Activated CD8-positive, alpha-beta memory T cell treated with anti-CD3 and anti-CD28 coated beads for 1 hour (primary cell): Measurements from ENCODE around the gene IL10RB.
"Not testable (repeated sequence)": the region's sequence is repeated elsewhere in the genome, so short reads cannot be mapped to it uniquely, and the experiment has no call there.

Experiments used
- DNase-seq, 2 donors: peaks; one replicate each; pipeline ENCODE4 v3.0.0-alpha.2; 2020; ENCODE audit warnings: low read depth in 1 of 2; ENCODE audit errors: extremely low read depth in 1 of 2

Gene IL10RB

DNA sequence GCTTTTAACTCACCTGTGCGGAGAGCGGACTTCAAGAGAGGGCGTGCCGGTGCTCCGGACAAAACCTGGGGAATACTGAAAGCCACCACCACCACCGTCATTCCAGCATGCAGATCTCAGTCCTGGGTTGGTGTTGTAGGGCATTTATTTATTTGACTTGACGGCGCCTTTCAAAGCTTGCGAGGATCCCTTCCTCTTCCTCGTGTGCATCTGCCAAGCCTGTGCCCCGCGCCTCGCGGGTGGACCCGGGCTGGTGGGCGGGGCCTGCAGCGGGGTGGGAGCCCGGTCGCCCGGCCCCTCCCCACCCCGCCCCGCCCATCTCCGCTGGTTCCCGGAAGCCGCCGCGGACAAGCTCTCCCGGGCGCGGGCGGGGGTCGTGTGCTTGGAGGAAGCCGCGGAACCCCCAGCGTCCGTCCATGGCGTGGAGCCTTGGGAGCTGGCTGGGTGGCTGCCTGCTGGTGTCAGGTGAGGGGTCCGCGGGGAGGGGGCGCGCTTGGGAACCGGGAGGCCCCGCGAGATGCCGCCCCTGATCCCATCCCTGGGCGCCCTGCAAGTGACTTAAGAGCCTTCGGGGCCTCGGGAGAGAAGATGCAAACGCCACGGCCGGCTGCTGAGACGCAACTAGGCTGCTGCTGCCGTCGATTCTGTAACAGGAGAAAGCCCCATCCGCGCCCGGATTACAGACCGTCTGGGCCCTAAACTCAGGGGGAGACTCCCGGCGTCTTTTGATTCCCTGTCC is at the start of gene IL10RB:
TSS of gene IL10RB (plus strand) at position 318 of the 739 bp plus-strand sequence. CDS start at position 417, 99 bp downstream.
- peak; percentile 19 to 66 for DNase-seq

DNA sequence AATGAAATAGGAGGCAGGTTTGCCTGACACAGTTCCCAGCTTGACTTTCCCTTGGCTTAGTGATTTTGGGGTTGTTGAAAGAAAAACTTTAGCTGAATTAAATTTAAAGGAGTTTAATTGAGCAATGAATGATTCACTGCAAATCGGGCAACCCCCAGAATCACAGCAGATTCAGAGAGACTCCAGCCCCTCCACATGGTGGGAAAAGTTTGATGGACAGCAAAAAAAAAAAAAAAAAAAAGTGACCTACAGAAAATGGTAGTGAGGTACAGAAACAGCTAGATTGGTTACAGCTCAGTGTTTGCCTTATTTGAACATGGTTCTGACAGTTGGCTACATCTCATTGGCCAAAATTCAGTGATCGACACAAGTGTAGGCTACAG is 49.0 kb upstream of the IL10RB start:
- DNase-seq = no peak

DNA sequence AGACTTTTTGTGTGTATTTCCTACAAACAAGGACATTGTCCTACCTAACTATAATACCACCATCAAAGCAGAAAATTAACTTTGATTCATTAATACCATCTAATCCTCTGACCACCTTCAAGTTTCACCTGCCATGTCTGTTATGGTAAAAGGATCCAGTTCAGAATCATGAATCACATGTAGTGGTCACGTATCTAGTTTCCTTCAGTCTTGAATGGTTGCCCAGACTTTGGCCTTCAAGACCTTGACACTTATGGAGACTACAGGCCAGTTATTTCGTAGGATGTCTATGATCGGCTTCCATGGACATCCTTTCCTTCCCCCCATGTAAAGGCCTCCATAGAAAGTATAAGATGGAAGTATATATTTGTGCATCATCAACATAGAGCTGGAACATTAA is 46.9 kb upstream of the IL10RB start:
- DNase-seq = no peak

DNA sequence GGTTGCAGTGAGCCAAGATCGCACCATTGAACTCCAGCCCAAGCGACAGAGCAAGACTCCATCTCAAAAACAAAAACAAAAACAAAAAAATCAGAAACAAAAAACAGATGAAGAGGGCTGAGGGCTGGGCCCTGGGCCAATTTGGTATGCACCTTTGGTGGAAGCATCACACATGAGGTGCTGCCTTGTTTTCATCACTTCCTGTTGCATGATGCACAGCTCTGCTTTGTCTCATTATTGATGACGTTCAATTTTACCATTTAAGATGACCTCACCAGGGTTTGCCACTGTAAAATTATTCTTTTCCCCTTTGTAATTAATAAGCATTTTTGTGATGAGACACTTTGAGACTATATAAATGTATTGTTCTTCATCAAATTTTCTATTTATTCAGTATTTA is 46.2 kb upstream of the IL10RB start:
- no peak for DNase-seq

DNA sequence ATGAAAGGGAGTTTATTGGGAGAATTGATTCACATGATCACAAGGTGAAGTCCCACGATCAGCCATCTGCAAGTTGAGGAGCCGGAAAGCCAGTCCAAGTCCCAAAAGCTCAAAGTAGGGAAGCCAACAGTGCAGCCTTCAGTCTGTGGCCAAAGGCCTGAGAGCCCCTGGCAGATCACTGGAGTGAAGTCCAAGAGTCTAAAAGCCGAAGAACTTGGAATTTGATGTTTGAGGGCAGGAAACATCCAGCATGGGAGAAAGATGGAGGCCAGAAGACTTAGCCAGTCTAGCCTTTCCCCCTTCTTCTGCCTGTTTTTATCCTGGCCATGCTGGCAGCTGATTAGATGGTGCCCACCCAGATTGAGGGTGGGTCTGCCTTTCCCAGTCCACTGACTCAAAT is 40.8 kb upstream of the IL10RB start:
- DNase-seq = not testable (repeated sequence)

DNA sequence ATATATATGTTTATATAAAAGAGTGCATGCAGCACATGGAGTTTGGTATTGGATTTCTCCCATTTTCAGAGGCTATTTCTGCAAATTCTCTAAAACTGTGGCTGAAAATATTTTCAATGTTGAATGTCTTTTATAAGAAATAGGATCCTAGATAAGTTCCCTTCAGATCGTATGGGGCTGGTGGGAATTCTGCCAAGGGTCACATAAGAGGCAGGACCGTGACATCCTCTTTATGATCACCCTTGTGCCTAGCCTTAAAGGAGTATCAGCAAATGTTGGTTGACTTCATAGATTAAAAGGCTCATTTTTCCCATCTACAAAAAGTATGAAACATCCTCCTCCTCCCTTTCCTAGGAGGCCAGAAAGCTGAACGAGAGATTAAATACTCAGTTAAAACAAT is 37.7 kb upstream of the IL10RB start:
- DNase-seq = no peak

DNA sequence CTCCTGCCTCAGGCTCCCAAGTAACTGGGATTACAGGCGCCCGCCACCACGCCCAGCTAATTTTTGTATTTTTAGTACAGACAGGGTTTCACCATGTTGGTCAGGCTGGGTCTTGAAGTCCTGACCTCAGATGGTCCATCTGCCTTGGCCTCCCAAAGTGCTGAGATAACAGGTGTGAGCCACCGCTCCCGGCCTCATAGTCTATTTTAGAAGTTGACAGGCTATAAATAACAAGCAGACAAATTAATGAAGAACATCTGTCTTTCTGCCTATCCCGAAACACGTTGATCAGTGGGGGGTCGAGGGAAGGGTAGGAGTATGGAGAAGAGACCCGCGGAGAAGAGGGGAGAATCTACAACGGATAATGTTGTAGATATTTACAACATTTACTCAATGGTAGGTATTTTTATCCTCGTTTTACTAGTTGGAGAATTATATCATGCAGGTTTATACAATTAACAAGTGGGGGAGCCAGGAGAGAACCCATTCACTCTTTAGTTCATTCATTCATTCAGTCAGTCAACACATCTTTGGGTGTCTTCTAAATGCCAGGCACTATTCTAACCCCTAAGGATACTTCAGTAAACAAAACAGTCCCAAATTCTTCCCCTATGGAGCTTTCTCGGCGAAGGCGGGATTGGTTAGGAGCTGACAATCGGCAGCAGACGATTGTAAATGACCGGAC is 36.9 kb upstream of the IL10RB start:
- DNase-seq = no peak

DNA sequence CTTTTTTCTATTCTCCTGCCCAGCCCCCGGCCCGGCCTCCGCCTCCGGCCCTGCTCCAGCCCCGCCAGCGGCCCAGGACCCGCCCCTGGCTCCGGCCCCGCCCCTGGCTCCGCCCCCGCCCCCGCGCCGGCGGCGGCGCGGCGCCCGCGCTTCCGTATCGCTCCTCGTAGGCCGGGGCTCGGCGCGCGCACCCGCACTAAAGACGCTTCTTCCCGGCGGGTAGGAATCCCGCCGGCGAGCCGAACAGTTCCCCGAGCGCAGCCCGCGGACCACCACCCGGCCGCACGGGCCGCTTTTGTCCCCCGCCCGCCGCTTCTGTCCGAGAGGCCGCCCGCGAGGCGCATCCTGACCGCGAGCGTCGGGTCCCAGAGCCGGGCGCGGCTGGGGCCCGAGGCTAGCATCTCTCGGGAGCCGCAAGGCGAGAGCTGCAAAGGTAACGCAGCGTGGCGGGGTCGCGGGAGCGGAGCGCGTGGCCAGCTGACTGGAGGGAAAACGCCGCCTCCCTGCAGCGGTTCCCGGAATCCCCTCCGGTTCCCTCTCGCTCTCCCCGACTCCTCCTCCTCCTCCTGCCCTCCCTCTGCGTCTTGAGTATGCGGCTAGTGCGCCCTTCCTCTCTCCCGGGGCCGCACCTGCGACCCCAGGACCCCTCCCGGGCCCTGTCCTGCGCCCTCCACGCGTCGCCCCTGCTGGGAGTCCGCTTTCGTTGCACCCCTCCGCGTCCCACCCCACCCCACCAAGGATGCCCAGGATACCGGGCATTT is 36.2 kb upstream of the IL10RB start, which contains the start of gene IFNAR2:
TSS of gene IFNAR2 (plus strand) at position 155 of the 761 bp plus-strand sequence. CDS start 11,985 bp downstream, outside the sequence.
- DNase-seq = peak in 1 of 2 donors; percentile 62

DNA sequence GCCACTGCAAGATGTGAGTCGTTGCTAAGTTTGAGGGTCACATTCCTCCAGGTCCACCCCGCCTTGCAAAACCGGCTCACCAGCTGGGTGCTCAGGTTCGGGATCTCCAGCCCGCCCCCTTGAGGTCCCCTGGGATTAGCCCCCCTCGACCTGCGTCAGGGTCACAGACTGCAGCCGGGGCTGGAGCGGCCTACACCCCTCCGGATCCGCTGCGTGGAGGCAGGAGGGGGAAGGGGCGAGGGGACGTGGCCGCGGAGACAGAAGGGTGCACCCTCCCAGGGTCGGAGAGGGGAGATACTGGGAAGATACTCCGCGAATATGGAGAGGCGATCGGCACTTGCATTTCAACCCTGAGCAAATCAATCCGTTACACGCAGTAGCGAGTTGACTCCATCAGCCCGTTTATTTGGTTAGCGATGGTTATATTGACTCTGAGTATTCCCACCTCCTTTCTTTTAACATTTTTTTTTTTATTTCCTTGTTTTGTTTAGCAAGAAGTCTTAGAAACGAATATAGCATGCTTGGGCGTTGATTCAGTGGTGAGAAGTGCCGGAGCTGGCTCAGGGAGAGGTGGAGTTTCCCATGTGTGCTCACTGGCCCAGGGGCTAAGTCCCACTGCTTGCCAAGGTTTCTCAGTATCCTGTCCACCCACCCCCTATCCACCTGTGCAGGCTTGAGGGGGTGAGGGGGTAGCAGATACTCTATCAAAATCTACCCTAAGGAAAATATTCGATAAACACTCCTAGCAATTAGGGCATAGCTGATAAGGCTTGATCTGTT is 35.4 kb upstream of the IL10RB start:
- no peak for DNase-seq

DNA sequence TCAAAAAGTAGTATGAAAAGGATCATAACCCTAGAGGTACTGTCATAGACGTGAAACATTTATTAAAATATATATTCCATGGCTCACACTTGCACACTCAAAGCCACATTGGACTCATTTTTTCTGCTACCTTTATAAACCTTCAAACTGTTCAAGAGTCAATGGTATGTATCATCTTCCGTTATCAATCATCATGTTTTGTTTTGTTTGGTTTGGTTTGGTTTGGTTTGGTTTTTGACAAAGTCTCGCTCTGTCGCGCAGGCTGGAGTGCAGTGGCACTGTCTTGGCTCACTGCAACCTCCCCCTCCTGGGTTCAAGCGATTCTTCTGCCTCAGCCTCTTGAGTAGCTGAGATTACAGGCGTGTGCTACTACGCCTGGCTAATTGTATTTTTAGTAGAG is 34.6 kb upstream of the IL10RB start:
- DNase-seq = no peak

DNA sequence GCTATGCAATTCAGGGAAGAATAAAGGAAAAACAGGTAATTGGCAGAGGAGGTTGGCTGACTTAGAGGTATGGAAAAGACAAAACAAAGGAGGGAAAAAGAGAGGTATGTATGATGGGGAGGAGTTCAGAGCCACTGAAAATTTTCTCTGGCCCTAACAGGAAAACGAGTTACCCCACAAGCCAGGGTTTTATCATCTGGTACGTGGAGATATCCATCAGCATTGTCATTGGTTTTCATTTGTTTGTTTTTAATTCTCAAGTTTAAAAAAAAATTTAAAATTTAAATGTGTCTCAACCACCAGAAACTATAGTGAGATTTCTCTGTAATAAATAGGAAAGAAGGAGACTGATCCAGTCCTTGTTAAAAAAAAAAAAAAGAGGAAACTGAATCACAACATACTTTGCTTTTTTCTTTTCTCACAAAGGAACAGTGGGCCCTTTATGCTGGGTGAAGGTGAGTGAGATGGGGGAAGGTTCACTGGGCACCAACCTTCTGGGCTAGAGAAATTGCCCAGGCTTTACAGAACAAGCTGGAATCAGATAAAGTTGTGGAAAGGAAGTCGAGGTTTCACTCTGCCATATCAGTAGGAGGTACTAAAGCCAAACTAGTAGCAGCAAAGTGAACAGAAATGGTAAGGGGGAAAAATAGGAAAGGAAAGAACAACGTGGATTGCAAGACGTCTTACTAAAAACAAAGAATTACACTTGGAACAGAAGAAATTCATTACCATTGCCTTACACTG is 33.7 kb upstream of the IL10RB start:
- DNase-seq = no peak

DNA sequence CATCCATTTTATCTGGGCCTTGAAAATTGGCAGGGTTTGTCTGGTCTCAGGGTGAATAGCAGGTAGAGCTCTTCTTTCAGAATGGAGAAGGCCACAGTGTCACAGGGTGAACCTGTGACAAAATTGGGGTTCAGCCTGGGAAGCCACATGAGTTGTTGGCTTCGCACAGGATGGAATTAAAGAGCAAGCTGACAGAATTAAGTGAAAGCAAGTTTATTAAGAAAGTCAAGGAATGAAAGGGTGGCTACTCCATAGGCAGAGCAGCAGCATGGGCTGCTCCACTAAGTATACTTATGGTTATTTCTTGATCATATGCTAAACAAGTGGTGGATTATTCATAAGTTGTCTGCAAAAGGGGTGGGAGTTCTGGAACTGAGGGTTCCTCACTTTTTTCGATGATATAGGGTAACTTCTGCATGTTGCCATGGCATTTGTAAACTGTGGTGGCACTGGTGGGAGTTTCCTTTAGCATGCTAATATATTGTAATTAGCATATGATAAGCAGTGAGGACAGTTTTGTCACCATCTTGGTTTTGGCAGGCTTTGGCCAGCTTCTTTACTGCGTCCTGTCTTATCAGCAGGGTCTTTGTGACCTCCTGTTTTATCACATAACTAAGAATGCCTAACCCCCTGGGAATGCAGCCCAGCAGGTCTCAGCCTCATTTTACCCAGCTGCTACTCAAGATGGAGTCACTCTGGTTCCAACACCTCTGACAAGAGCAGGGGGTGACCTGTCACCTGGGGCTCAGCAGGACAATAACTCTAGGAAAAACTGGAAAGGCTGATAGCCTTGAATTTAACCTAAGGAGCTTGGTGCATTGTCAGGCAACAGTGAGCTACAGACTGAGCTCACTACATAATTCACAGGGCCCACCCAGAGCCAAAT is 31.3 kb upstream of the IL10RB start:
- no peak for DNase-seq

DNA sequence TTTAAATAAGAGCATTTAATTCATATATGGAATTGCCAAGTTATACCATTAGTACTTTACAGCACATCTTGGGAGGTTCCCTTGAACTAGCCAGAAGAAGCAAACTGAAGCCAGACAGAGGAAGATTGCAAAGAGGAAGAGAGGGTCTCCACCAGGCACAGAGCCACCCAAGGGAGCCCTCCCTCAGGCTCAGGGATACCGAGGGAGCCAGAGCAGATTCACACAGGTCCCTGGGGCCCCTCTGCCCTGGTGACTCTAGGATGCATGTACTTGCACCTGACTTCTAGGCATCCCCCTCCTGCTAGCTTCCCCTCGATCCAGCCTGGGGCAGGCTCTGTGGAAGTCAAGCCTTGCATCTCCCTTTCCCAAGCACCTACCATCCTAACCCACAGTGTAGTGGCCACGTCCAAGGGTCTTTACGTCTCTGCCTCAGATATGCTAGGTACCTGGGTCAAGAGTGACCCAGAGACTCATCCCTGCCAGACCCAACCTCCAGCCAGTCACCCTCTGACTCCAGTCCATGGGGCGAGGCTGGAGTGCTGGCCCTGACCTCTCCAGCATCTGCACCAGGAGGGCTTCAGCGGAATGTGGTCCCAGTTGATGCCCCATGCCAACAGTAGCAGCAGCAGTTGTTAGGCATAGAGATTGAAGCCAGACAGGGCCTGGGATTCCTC is 30.0 kb upstream of the IL10RB start:
- no peak for DNase-seq

DNA sequence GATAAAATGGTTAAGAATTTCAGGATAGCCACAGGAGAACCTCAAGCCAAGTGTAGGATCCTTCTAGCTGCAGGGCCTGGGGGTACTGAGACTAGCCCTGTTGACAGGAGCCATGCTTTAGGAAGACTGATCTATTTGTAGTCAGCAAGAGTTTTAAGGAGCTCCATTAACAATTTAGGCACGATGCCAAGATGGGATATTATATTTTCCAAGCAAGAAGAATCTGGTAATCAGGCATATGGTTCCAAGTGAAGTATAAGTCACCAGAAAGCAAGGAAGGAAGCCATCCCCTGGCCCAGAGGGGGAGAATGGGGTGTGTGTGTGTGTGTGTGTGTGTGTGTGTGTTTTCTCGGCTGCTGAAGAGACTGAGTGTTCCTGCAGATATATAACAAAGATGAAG is 29.4 kb upstream of the IL10RB start:
- no peak for DNase-seq

DNA sequence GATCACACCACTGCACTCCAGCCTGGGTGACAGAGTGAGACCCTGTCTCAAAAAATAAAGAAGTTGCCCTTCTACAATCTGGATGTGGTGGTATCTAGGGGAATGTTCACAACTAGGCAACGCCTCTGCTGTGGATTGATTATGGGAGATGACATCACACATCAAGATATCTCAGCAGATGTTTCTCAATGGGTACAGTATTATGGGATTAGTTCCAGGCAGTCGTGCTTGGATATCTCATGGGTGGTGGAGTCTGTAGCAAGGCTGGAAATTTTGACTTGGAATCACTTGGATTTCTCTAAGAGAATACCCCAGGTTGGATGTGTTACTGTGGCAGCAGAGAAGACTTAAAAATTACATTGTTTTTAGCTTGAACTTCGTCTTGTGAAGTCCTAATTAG is 28.7 kb upstream of the IL10RB start:
- no peak for DNase-seq

DNA sequence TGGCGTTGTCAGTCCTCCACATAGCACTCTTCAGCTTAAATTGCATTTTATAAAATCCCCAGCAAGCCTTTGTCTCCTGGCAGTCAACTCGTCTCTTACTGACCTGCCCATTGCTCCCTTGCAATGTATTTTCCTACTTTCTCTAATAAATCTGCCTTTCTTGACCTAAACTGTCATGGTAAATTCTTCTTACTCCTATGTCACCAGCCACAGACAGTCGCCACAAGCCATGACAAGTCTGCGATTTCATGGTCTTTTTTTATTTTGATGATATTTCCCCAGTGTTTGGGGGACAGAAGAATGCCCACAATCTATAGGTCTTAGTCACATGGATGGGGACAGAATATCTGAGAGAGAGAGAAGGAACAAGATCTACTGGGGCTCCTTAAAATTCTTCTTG is 28.0 kb upstream of the IL10RB start:
- no peak for DNase-seq

DNA sequence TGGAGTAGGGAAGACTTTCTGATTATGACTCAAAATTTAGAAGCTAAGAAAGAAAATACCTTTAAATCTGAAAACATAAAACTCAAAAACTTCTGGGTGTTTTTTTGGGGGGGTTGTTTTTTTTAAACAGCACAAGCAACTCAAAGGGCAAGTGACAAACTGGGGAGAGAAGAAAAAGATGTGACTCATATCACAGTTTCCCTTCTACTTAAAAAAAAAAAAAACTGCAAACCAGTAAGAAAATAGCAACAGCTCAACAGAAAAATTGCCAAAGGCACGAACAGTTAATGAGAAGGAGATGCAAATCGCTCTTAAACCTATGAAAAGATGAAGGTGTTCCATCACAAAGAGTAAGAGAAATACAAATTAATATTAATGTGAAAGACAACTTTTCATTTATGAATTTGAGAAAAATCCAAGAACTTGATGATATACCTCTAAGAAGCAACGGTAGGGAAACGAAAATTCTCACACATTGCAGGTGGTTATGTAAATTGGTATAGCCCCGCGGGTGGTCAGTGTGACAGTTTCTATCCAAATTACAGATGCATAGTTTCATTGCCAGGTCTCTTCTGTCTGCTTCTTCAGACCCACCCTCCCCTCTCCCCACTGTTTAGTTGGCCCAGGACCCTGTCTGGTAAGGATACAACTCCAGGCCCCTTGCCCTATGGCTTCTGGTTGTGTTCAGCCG is 27.5 kb upstream of the IL10RB start:
- no peak for DNase-seq

DNA sequence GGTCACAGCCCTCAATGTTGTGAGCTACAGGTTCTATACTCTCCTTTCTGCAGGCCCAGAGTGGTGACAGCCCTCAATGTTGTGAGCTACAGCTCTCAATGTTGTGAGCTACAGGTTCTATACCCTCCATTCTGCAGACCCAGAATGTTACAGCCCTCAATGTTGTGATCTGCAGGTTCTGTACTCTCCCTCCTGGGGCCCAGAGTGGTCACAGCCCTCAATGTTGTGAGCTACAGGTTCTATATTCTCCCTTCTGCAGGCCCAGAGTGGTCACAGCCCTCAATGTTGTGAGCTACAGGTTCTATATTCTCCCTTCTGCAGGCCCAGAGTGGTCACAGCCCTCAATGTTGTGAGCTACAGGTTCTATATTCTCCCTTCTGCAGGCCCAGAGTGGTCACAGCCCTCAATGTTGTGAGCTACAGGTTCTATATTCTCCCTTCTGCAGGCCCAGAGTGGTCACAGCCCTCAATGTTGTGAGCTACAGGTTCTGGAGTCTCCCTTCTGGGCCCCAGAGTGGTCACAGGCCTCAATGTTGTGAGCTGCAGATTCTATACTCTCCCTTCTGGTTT is 26.5 kb upstream of the IL10RB start:
- DNase-seq = not testable (repeated sequence)
